HepG2 (cell line): ENCODE measurements around the gene TRAK1. TPM values are rescaled to one million over a fixed set of nuclear protein-coding genes. Genes with fewer than 3 reads are reported as not detected.

Experiments
- ARID4A ChIP-seq: sonication (generic); formaldehyde crosslinking; IDR thresholded peaks from 2 replicates; pipeline ENCODE4 v1.5.0; 2020; ENCODE audit warnings: mild to moderate bottlenecking, missing genetic modification reagents, borderline replicate concordance
- ARNTL ChIP-seq: sonication (generic); formaldehyde crosslinking; IDR thresholded peaks from 2 replicates; pipeline ENCODE4 v1.4.0; 2020; ENCODE audit warnings: mild to moderate bottlenecking, missing genetic modification reagents
- ETV6 ChIP-seq: sonication (generic); formaldehyde crosslinking; conservative IDR thresholded peaks from 2 replicates; pipeline ENCODE4 v1.4.0; 2020; ENCODE audit warnings: missing genetic modification reagents
- FOXJ3 ChIP-seq: sonication (generic); formaldehyde crosslinking; IDR thresholded peaks from 2 replicates; pipeline ENCODE4 v1.4.0; 2020; ENCODE audit warnings: missing genetic modification reagents, mild to moderate bottlenecking, borderline replicate concordance
- FOXM1 ChIP-seq: sonication (generic); formaldehyde crosslinking; IDR thresholded peaks from 2 replicates; pipeline ENCODE4 v1.5.0; 2020; ENCODE audit warnings: missing genetic modification reagents
- HDAC6 ChIP-seq: fragments of 200-600 bp; sonication (generic); IDR thresholded peaks from 2 replicates; pipeline ENCODE4 v1.7.0; 2017; ENCODE audit warnings: mild to moderate bottlenecking, antibody characterized with exemption, low read length, low read depth
- IKZF5 ChIP-seq: IDR thresholded peaks from 2 replicates; pipeline ENCODE4 v1.6.1; 2018; ENCODE audit warnings: missing genetic modification reagents, mild to moderate bottlenecking, missing compliant biosample characterization
- KAT7 ChIP-seq: IDR thresholded peaks from 2 replicates; pipeline ENCODE4 v1.6.1; 2018; ENCODE audit warnings: borderline replicate concordance, missing compliant biosample characterization
- KLF12 ChIP-seq: sonication (generic); formaldehyde crosslinking; IDR thresholded peaks from 2 replicates; pipeline ENCODE4 v1.4.0; 2020; ENCODE audit warnings: missing genetic modification reagents, borderline replicate concordance
- NCOA2 ChIP-seq: sonication (generic); formaldehyde crosslinking; IDR thresholded peaks from 2 replicates; pipeline ENCODE4 v1.8.0; 2022; ENCODE audit warnings: inconsistent platforms
- NCOR1 ChIP-seq: fragments of 200-600 bp; sonication (generic); IDR thresholded peaks from 2 replicates; pipeline ENCODE4 v1.7.0; 2017; ENCODE audit warnings: antibody characterized with exemption, low read length, borderline replicate concordance
- NKX3-1 ChIP-seq: sonication (generic); formaldehyde crosslinking; IDR thresholded peaks from 2 replicates; pipeline ENCODE4 v1.5.0; 2020; ENCODE audit warnings: missing genetic modification reagents
- NR2C2 ChIP-seq: sonication (generic); formaldehyde crosslinking; IDR thresholded peaks from 2 replicates; pipeline ENCODE4 v1.4.0; 2020; ENCODE audit warnings: missing genetic modification reagents, mild to moderate bottlenecking, moderate library complexity, borderline replicate concordance
- RARA ChIP-seq: IDR thresholded peaks from 2 replicates; pipeline ENCODE4 v1.6.1; 2016; ENCODE audit warnings: missing genetic modification reagents, missing compliant biosample characterization
- TAF15 ChIP-seq: fragments of 200-400 bp; formaldehyde crosslinking; IDR thresholded peaks from one replicate; pipeline ENCODE4 v1.6.1; 2018; ENCODE audit warnings: mild to moderate bottlenecking, low read depth, low read length; ENCODE audit not compliant: poor library complexity, severe bottlenecking
- TBX2 ChIP-seq: sonication (generic); formaldehyde crosslinking; IDR thresholded peaks from 2 replicates; pipeline ENCODE4 v1.5.0; 2020; ENCODE audit warnings: missing genetic modification reagents, mild to moderate bottlenecking, borderline replicate concordance
- TMF1 ChIP-seq: sonication (generic); formaldehyde crosslinking; IDR thresholded peaks from 2 replicates; pipeline ENCODE4 v1.8.1; 2022; ENCODE audit warnings: low read depth, missing genetic modification reagents
- ZBTB7B ChIP-seq: sonication (generic); formaldehyde crosslinking; IDR thresholded peaks from 2 replicates; pipeline ENCODE4 v1.4.0; 2020; ENCODE audit warnings: missing genetic modification reagents
- ZNF121 ChIP-seq: sonication (generic); formaldehyde crosslinking; IDR thresholded peaks from 2 replicates; pipeline ENCODE4 v1.5.0; 2020; ENCODE audit warnings: mild to moderate bottlenecking, missing genetic modification reagents
- polyA plus RNA-seq, 8 experiments: library from polyadenylated mRNA; depleted of rRNA in 3 of 8; stranded (reverse) in 7 of 8; unstranded in 1 of 8; fragments of >200 nt; fragmentation: Illumina TruSeq in 4 of 8; extraction: Trizol in 4 of 8; gene quantifications; 2 replicates each; pipeline versions ENCODE4 v1.2.1 to v1.2.3, GENCODE V29; 2011 to 2016; ENCODE audit warnings: low read depth in 4 of 8, missing spikeins in 1 of 8, mixed read lengths in 1 of 8; ENCODE audit not compliant: insufficient read depth in 1 of 8
- total RNA-seq, 5 experiments: library from RNA; depleted of rRNA; stranded (reverse); fragments of >200 nt; fragmentation: Illumina TruSeq; extraction: Trizol; gene quantifications; 2 replicates each; pipeline ENCODE4 v1.2.3, GENCODE V29; 2016; ENCODE audit warnings: low read depth in 1 of 5

Gene TRAK1
- total and polyA plus RNA-seq, 2 of the 13 experiments (the other 11 are each of a cell fraction or from before 2014, with no cell fraction given), result 20.5 to 46.6 TPM

- TF ChIP-seq IKZF5 (CRISPR knock-in tag), result peak; percentile 32; the same call in 1 of the 2 replicates
- TF ChIP-seq ZBTB7B (CRISPR knock-in tag), result 0 out of 2 replicates have a peak, but pooled peaks have one; percentile 25
- peak; percentile 69 for TF ChIP-seq RARA (CRISPR knock-in tag)
- peak; percentile 35; the same call in 1 of the 2 replicates for TF ChIP-seq NR2C2 (CRISPR knock-in tag)
- TF ChIP-seq NKX3-1 (CRISPR knock-in tag), result no peak
- TF ChIP-seq TBX2, result peak; percentile 53
- TF ChIP-seq FOXM1 (CRISPR knock-in tag), result no peak
- TF ChIP-seq HDAC6, result no peak
- no peak for TF ChIP-seq ETV6 (CRISPR knock-in tag)
- TF ChIP-seq ARNTL, result no peak
- TF ChIP-seq TAF15, result no peak
- TF ChIP-seq KAT7 (CRISPR knock-in tag), result 0 out of 2 replicates have a peak, but pooled peaks have one; percentile 9
- TF ChIP-seq NCOA2 (CRISPR knock-in tag), result peak; percentile 71
- no peak for TF ChIP-seq TMF1 (CRISPR knock-in tag)
- no peak for TF ChIP-seq NCOR1
- TF ChIP-seq KLF12, result no peak
- 0 out of 2 replicates have a peak, but pooled peaks have one; percentile 28 for TF ChIP-seq FOXJ3 (CRISPR knock-in tag)
- peak; percentile 56; the same call in 1 of the 2 replicates for TF ChIP-seq ARID4A (CRISPR knock-in tag)
- TF ChIP-seq ZNF121 (CRISPR knock-in tag), result 0 out of 2 replicates have a peak, but pooled peaks have one; percentile 1
Measured at GRCh38 chr3:42079701-42080452, 11.3 kb upstream of the TRAK1 start (continued).
